Smooth muscle cell (in vitro differentiated cells): ENCODE measurements around the gene SGSM1. TPM values are rescaled to one million over a fixed set of nuclear protein-coding genes. Genes with fewer than 3 reads are reported as not detected.

Source experiments
- DNase-seq: peaks from one replicate; lab custom pipeline; 2025; ENCODE audit not compliant: unreplicated experiment; lab: John Stamatoyannopoulos, UW
- H2AFZ ChIP-seq: fragments of 200-600 bp; sonication (generic); 2 replicates; pipeline ENCODE4 v1.6.0; 2016; ENCODE audit warnings: antibody characterized with exemption, low read depth, mild to moderate bottlenecking
- H3F3A ChIP-seq: fragments of 200-600 bp; sonication (generic); 2 replicates; pipeline ENCODE4 v1.6.0; 2017; ENCODE audit warnings: antibody characterized with exemption, low read depth
- H3K27ac ChIP-seq: fragments of 200-600 bp; sonication (generic); 2 replicates; pipeline ENCODE4 v1.5.1; 2016; ENCODE audit warnings: low read depth, mild to moderate bottlenecking
- H3K27me3 ChIP-seq: fragments of 200-600 bp; sonication (generic); 2 replicates; pipeline ENCODE4 v1.6.1; 2016; ENCODE audit warnings: low read depth, mild to moderate bottlenecking
- H3K36me3 ChIP-seq: fragments of 200-600 bp; sonication (generic); 2 replicates; pipeline ENCODE4 v1.5.1; 2016; ENCODE audit warnings: low read depth
- H3K4me1 ChIP-seq: fragments of 200-600 bp; sonication (generic); 2 replicates; pipeline ENCODE4 v1.5.1; 2016; ENCODE audit warnings: low read depth
- H3K4me2 ChIP-seq: fragments of 200-600 bp; sonication (generic); 2 replicates; pipeline ENCODE4 v1.6.0; 2016; ENCODE audit warnings: mild to moderate bottlenecking
- H3K4me3 ChIP-seq: fragments of 200-600 bp; sonication (generic); 2 replicates; pipeline ENCODE4 v1.5.1; 2016; ENCODE audit warnings: mild to moderate bottlenecking
- H3K79me2 ChIP-seq: fragments of 200-600 bp; sonication (generic); 2 replicates; pipeline ENCODE4 v1.6.0; 2016; ENCODE audit warnings: low read depth, mild to moderate bottlenecking
- H3K9ac ChIP-seq: fragments of 200-600 bp; sonication (generic); 2 replicates; pipeline ENCODE4 v1.6.0; 2016; ENCODE audit warnings: low read depth
- H3K9me3 ChIP-seq: fragments of 200-600 bp; sonication (generic); replicated peaks from 2 replicates; pipeline ENCODE4 v1.5.1; 2016; ENCODE audit warnings: low read depth
- H4K20me1 ChIP-seq: fragments of 200-600 bp; sonication (generic); 2 replicates; pipeline ENCODE4 v1.6.0; 2016; ENCODE audit warnings: low read depth
- CTCF ChIP-seq: fragments of 200-600 bp; sonication (generic); IDR thresholded peaks from 2 replicates; pipeline ENCODE4 v1.5.1; 2017; ENCODE audit warnings: borderline replicate concordance, mild to moderate bottlenecking, antibody characterized with exemption; ENCODE audit not compliant: insufficient read depth, poor library complexity, severe bottlenecking
- WGBS: methylation state at CpG from one replicate; pipeline ENCODE4 v1.1.7; 2016; ENCODE audit warnings: low lambda C conversion rate; 5-methylcytosine and 5-hydroxymethylcytosine counted together
- polyA plus RNA-seq: library from polyadenylated mRNA; unstranded; fragments of >200 nt; fragmentation: Nextera tagmentation; extraction: Ambion mirVana; gene quantifications from 2 replicates; pipeline ENCODE4 v1.2.1, GENCODE V29; 2016
- total RNA-seq: library from RNA; depleted of rRNA; stranded (reverse); fragments of >200 nt; gene quantifications from 2 replicates; pipeline ENCODE4 v1.2.3, GENCODE V29; 2014

SGSM1 gene
- total and polyA plus RNA-seq, 2 experiments from 2014 or later: 0.18 TPM; not detected in 1

DNA sequence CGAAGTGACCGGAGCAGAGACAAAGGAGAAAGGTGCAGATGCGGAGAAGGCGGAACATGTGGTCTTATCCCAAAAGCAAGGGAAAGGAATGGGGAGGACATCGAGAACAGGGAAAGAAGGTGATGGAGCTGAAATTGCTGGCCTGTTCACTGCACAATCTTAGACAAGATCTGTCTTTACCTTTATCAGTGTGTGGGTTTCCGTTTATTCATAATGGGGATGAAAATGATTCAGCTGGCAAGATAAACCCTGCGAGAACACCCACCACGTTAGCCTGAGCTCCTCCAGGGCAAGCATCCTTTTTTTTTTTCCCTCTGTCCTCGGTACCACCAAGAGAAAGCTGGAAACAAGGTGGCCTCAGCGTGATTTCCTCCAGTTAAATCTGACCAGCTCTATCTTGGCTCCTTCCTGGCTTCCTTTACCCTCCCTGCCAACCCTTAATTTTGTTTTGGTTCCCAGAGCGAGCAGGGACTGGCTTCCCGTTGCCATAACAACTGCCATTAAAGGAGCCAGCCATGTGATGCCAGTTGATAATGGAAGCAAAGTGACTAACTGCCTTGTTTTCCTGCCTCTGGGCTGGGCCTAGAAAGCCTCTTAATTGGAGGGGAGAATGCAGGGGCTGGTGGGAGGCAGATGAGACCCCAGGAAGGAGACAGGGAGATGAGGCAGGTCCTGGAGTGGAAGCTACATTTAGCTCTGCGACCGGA, 4.2 kb downstream of the SGSM1 start:
- TF ChIP-seq CTCF: no peak
- no peak for DNase-seq
- Histone ChIP-seq H3K9ac (no peak overlapping the region), H3K27ac (no peak overlapping the region), H2AFZ (no peak overlapping the region), H3K36me3 (no peaks in the 10 kb centered on the region), H4K20me1 (no peaks in the 10 kb centered on the region), H3K9me3 (no peaks in the 10 kb centered on the region), H3K79me2 (no peaks in the 10 kb centered on the region), H3K27me3 (no peaks in the 10 kb centered on the region), H3K4me1 (peaks cover 9% of the 10 kb centered on the region), H3K4me3 (no peak overlapping the region), H3K4me2 (no peak overlapping the region), H3F3A (peaks cover 4% of the 10 kb centered on the region)
- 69% methylated on average over 14 of the region's 14 CpGs for WGBS

DNA sequence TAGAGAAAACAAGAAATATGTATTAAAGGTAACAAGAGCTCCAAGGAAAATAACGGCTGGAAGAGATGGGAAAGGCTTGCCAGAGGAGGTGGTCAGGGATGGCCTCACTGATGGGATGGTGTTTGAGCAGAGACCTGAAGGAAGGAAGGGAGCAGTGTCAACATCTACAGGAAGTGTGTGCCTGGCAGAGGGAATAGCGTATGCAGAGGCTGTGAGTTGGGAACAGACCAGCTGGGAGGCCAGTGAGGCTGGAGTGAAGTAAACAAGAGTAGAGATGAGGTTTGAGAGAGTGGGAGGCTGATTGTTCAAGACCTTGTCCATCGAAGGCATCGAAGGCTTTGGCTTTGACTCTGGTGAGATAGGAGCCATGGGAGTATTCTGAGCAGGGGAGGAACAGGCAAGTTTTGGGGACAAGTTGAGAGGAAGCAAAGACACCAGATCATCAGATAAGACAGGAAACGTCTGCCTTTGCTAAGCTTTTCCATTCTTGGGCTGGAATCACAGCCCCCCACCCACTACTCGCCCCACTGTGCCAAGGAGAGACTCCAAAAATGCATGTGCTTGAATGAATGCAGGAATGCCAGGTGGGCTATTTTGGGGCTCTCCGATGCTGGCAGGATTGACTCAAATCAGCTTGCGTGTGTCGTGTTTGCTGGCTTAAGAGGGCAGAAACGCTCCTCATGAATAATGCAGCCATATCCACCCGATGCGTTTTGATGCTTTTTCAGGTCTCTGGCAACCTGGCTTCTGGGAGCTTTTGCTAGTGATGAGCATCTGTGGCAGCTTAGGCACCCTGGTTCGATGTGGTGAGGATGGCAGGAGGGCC, 7.2 kb downstream of the SGSM1 start:
- Histone ChIP-seq H3K27me3 (no peaks in the 10 kb centered on the region), H3K4me1 (peaks cover 9% of the 10 kb centered on the region), H3K9me3 (no peaks in the 10 kb centered on the region), H2AFZ (no peak overlapping the region), H3K9ac (no peak overlapping the region), H3K36me3 (no peaks in the 10 kb centered on the region), H4K20me1 (no peaks in the 10 kb centered on the region), H3K4me2 (no peak overlapping the region), H3K79me2 (no peaks in the 10 kb centered on the region), H3K4me3 (no peak overlapping the region), H3K27ac (no peak overlapping the region), H3F3A (no peaks in the 10 kb centered on the region)
- WGBS: 83% methylated on average over 13 of the region's 13 CpGs
- TF ChIP-seq CTCF: no peak
- DNase-seq: no peak

DNA sequence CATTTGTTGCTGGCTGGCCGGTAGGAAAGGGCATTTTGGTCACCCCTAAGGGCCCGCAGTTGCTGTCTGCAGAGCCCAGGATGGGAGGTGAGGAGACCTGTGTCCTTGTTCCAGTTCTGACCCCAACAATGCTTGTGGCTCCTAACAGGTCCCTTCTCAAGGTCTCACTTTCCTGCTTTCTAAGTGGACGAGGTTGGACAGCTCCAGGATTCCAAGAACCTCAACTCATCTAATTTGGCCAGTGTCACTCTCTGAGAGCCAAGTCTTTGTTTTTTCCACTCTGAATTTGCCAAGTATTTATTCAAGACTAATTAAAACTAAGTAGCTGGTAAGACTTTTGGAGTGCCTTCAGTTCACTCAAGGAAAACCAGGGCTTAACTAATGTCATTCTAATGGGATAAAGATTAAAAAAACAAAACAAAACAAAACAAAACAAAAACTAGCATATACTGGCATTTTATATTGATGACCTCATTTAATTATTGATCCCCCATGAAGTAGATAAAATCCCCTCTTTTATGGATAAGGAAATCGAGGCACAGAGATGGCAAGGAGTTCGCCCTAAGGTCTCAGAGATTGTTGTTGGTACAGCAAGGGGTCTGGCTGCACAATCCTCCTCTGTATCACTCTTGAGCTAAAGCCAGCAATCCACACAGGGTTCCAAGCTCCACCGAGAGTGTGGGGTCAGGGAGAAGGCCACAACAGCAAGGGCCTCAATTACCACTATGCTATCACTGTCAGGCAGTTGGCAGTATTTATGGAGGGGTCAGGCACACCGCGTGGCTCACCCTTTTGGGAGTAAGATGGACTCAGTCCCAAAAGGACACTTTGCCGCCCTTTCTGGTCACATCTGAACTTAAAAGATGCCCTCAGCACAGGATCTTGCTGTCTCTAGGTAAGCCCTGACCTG, 8.1 kb downstream of the SGSM1 start:
- no peak for DNase-seq
- 93% methylated on average over 9 of the region's 9 CpGs for WGBS
- Histone ChIP-seq H3K79me2 (no peaks in the 10 kb centered on the region), H3F3A (no peaks in the 10 kb centered on the region), H3K27me3 (no peaks in the 10 kb centered on the region), H3K27ac (no peak overlapping the region), H4K20me1 (no peaks in the 10 kb centered on the region), H3K36me3 (no peaks in the 10 kb centered on the region), H3K4me3 (no peak overlapping the region), H3K9me3 (no peaks in the 10 kb centered on the region), H3K4me1 (peaks cover 9% of the 10 kb centered on the region), H2AFZ (no peak overlapping the region), H3K9ac (no peak overlapping the region), H3K4me2 (no peak overlapping the region)
- TF ChIP-seq CTCF: no peak
